BLaER1 treated with 17β-estradiol and CSF1 and Interleukin-3, amounts not matched to agents 10 nM and 100 nM (cell line): ENCODE measurements around the gene IPO9.

ENCODE experiments used
- H3K27ac ChIP-seq, 11 experiments: shearing (Covaris generic); formaldehyde crosslinking; 2 replicates each; pipeline ENCODE4 v1.8.1; 2022
- H3K27me3 ChIP-seq, 11 experiments: shearing (Covaris generic); formaldehyde crosslinking; 2 replicates each; pipeline ENCODE4 v1.8.1; 2022
- H3K36me3 ChIP-seq, 11 experiments: shearing (Covaris generic); formaldehyde crosslinking; 2 replicates each; pipeline ENCODE4 v1.8.1; 2022
- H3K4me1 ChIP-seq, 10 experiments: shearing (Covaris generic); formaldehyde crosslinking; 2 replicates each; pipeline ENCODE4 v1.8.1; 2022
- H3K4me2 ChIP-seq, 11 experiments: shearing (Covaris generic); formaldehyde crosslinking; 2 replicates each; pipeline ENCODE4 v1.8.1; 2022
- H3K4me3 ChIP-seq, 10 experiments: shearing (Covaris generic); formaldehyde crosslinking; 2 replicates each; pipeline ENCODE4 v1.8.1; 2022
- H3K9ac ChIP-seq, 11 experiments: shearing (Covaris generic); formaldehyde crosslinking; 2 replicates each; pipeline ENCODE4 v1.8.1; 2022
- H3K9me3 ChIP-seq, 11 experiments: shearing (Covaris generic); formaldehyde crosslinking; replicated peaks in 1 of 11; 2 replicates each; pipeline ENCODE4 v1.8.1; 2022
- H4K20me1 ChIP-seq, 11 experiments: shearing (Covaris generic); formaldehyde crosslinking; 2 replicates each; pipeline ENCODE4 v1.8.1; 2022
- Cebpa-rat ChIP-seq, 11 experiments: shearing (Covaris generic); IDR thresholded peaks; 2 replicates each; pipeline ENCODE4 v1.8.1; 2022

IPO9 gene

GRCh38 chr1:201816309-201816854 is 12.6 kb upstream of the IPO9 start:
- Histone ChIP-seq H3K4me1 (no peaks in the 10 kb centered on the region), H3K9me3 (no peaks in the 10 kb centered on the region), H4K20me1 (peaks cover 0 to 22% (median 0%) of the 10 kb centered on the region in 11 experiments; a peak in 7 of 22 replicates), H3K36me3 (peaks cover 91 to 100% (median 99%) of the 10 kb centered on the region in 11 experiments), H3K27me3 (no peaks in the 10 kb centered on the region), H3K4me3 (no peak overlapping the region), H3K9ac (no peak overlapping the region), H3K27ac (no peak overlapping the region), H3K4me2 (no peak overlapping the region)
- TF ChIP-seq Cebpa-rat (IDR thresholded peaks at IDR 0.05): no peak

- Histone ChIP-seq H3K9ac (no peak overlapping the region), H3K9me3 (no peaks in the 10 kb centered on the region), H3K27me3 (no peaks in the 10 kb centered on the region), H3K4me3 (no peak overlapping the region), H3K4me1 (no peaks in the 10 kb centered on the region), H3K4me2 (no peak overlapping the region), H3K27ac (no peak overlapping the region), H3K36me3 (peaks cover 80 to 100% (median 96%) of the 10 kb centered on the region in 11 experiments), H4K20me1 (peaks cover 0 to 40% (median 9%) of the 10 kb centered on the region in 11 experiments; a peak in 7 of 22 replicates)
- TF ChIP-seq Cebpa-rat (IDR thresholded peaks at IDR 0.05): no peak
Observed at GRCh38 chr1:201818971-201819750, 9.8 kb upstream of the IPO9 start.

DNA sequence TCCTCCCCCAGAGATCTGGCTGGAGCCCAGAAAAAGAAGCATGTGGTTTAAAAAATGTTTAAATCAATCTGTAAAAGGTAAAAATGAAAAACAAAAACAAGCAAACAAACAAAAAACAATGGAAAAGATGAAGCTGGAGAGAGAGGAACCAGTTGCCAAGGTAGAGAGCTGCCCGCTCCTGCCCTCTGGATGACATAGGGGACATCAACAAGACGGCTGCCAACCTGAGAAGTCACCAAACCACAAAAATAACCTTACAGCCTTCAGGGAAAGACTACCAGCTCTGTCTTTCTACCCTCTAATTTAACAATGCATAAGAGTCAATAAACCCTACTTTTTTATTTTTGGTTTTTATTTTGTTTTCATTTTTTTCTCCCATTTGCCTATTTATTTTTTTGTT is 8.5 kb upstream of the IPO9 start:
- Histone ChIP-seq H4K20me1 (peaks cover 0 to 46% (median 10%) of the 10 kb centered on the region in 11 experiments; a peak in 7 of 22 replicates), H3K4me3 (no peak overlapping the region), H3K36me3 (peaks cover 71 to 95% (median 84%) of the 10 kb centered on the region in 11 experiments), H3K9me3 (no peaks in the 10 kb centered on the region), H3K4me1 (no peaks in the 10 kb centered on the region), H3K9ac (no peak overlapping the region), H3K27me3 (no peaks in the 10 kb centered on the region), H3K27ac (no peak overlapping the region), H3K4me2 (no peak overlapping the region)
- no peak for TF ChIP-seq Cebpa-rat (IDR thresholded peaks at IDR 0.05)

DNA sequence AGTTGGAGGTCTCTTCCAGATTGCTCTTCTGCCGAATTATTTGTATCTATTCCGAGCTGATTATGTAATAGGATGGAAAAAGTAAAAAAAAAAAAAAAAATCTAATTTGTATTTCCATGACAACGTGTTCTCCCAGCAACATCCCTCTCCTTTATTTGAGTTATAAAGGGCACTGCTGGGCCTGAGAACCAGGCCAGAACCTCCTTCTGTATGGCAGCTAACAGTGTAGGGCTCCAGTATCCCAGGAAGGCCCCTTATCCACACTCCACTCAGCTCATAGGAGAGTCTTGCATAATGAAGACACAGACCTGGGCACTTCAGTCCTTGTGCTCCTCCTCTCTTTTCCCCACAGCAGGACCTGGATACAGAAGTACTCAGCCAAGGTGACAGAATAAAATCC is 3.7 kb upstream of the IPO9 start:
- H3K4me3 ChIP-seq: no peak overlapping the region
- H3K27ac ChIP-seq: no peak overlapping the region
- no peaks in the 10 kb centered on the region for H3K9me3 ChIP-seq
- no peaks in the 10 kb centered on the region for H3K27me3 ChIP-seq
- peaks cover 11 to 20% (median 15%) of the 10 kb centered on the region in 10 experiments for H3K4me1 ChIP-seq
- H3K36me3 ChIP-seq: peaks cover 29 to 47% (median 37%) of the 10 kb centered on the region in 11 experiments
- no peak for TF ChIP-seq Cebpa-rat (IDR thresholded peaks at IDR 0.05)
- H4K20me1 ChIP-seq: peaks cover 0 to 69% (median 16%) of the 10 kb centered on the region in 11 experiments; a peak in 15 of 22 replicates
- no peak overlapping the region for H3K9ac ChIP-seq
- no peak overlapping the region for H3K4me2 ChIP-seq

- H3K4me3 ChIP-seq: no peak overlapping the region
- H3K4me1 ChIP-seq: peaks cover 26 to 36% (median 31%) of the 10 kb centered on the region in 10 experiments
- TF ChIP-seq Cebpa-rat (IDR thresholded peaks at IDR 0.05): no peak
- H3K9me3 ChIP-seq: no peaks in the 10 kb centered on the region
- no peak overlapping the region for H3K4me2 ChIP-seq
- no peaks in the 10 kb centered on the region for H3K27me3 ChIP-seq
- H3K27ac ChIP-seq: no peak overlapping the region
- peaks cover 13 to 42% (median 24%) of the 10 kb centered on the region in 11 experiments for H3K36me3 ChIP-seq
- no peak overlapping the region for H3K9ac ChIP-seq
- peaks cover 13 to 73% (median 32%) of the 10 kb centered on the region in 11 experiments; a peak in 19 of 22 replicates for H4K20me1 ChIP-seq
Observed at GRCh38 chr1:201826830-201827229, 2.1 kb upstream of the IPO9 start.

DNA sequence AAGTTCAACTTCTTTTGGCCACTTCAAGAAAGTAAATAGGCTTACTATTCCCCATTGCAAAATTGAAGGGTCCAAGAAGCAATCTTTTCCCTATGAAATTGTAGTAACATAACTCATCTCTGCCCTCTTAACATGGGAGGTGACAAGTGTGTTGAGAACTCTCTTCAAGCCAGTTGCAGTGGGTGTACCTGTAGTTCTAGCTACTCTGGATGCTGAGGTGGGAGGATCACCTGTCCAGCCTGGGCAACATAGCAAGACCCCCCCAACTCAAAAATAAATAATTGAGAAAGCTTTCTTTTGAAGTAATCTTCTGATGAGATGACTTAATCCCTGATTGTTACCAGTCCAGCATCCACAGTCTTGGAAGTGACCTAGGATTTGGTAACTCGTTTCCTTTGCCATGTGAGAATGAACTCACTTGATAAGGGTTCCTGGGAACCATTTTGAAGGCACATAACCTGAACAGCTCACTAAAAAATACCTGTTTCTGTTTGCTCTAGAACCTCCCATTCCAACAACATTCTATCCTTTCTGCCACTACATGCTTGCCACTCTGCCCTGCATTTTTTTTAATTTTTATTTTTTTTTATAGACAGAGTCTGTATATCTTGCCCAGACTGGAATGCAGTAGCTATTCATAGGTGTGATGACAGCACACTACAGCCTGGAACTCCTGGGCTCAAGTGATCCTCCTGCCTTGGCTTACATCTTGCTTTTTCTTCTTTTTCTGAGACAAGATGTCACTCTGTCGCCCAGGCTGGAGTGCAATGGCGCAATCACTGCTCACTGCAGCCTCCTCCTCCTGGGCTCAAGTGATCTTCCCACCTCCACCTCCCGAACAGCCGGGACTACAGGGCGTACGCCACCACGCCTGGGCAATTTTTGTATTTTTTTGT is 1.4 kb upstream of the IPO9 start:
- H3K36me3 ChIP-seq: peaks cover 5 to 35% (median 17%) of the 10 kb centered on the region in 11 experiments
- H3K4me3 ChIP-seq: no peak overlapping the region
- H3K27ac ChIP-seq: no peak overlapping the region
- no peaks in the 10 kb centered on the region for H3K27me3 ChIP-seq
- no peaks in the 10 kb centered on the region for H3K9me3 ChIP-seq
- peaks cover 31 to 43% (median 37%) of the 10 kb centered on the region in 10 experiments for H3K4me1 ChIP-seq
- peak overlapping the region in 1 of 11 experiments; percentile 99; a peak in 1 of 22 replicates for H3K9ac ChIP-seq
- peak in 3 of 11 experiments; percentile 13 to 34 (median 33); a peak in 2 of 22 replicates for TF ChIP-seq Cebpa-rat (IDR thresholded peaks at IDR 0.05)
- H3K4me2 ChIP-seq: peak overlapping the region in 8 of 11 experiments; percentile 48 to 80 (median 73); a peak in 14 of 22 replicates
- peaks cover 18 to 73% (median 33%) of the 10 kb centered on the region in 11 experiments; a peak in 20 of 22 replicates for H4K20me1 ChIP-seq

DNA sequence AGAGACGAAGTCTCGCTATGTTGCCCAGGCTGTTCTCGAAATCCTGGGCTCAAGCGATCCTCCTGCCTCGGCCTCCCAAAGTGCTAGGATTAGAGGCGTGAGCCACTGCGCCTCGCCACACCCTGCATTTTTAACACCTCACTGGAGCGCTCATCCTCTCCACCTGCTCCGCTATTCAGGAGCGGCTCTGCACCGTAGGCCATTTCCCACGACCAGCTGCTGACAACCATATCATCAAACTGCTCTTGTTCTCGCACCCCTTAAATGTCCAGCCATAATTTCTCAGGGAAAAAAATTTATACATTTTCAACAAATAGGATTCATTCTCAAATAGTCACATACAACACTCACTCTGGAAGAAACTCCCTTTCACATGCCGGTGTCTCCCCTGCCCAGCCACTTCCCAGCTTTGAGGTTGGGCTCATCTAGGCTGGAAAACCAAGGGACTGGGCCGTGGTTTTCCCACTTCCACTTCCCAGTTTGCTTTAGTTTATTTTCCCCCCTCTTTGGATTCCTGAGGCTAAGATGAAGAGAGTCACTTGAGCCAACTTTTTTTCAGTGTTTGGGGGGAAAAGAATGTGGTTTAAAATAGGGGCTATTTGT is 639 bp upstream of the IPO9 start:
- Histone ChIP-seq H3K9ac (peak overlapping the region in 10 of 11 experiments; percentile 9 to 99 (median 98); a peak in 11 of 22 replicates), H3K4me3 (peak overlapping the region in 9 of 10 experiments; percentile 43 to 92 (median 90); a peak in 10 of 20 replicates), H3K4me2 (peak overlapping the region; percentile 17 to 80 (median 63); a peak in 21 of 22 replicates)

GRCh38 chr1:201831371-201831770 is 2.4 kb downstream of the IPO9 start:
- no peaks in the 10 kb centered on the region for H3K9me3 ChIP-seq
- H3K27me3 ChIP-seq: no peaks in the 10 kb centered on the region
- H3K4me3 ChIP-seq: peak overlapping the region in 1 of 10 experiments; percentile 90; a peak in 1 of 20 replicates
- 0 out of 22 replicates have a peak overlapping the region, but pooled peaks of 1 of the 11 experiments have one; percentile 10 for H3K9ac ChIP-seq
- peaks cover 9 to 30% (median 17%) of the 10 kb centered on the region in 11 experiments; a peak in 17 of 22 replicates for H3K36me3 ChIP-seq
- no peak overlapping the region for H3K27ac ChIP-seq
- H4K20me1 ChIP-seq: peaks cover 54 to 84% (median 69%) of the 10 kb centered on the region in 11 experiments; a peak in 21 of 22 replicates
- peaks cover 50 to 76% (median 63%) of the 10 kb centered on the region in 10 experiments for H3K4me1 ChIP-seq
- TF ChIP-seq Cebpa-rat (IDR thresholded peaks at IDR 0.05): no peak
- H3K4me2 ChIP-seq: peak overlapping the region; percentile 73 to 97 (median 88)

More for the DNA sequence above, 639 bp upstream of the IPO9 start:
- Histone ChIP-seq H3K36me3 (peaks cover 0 to 27% (median 10%) of the 10 kb centered on the region in 11 experiments; a peak in 15 of 22 replicates), H3K27me3 (no peaks in the 10 kb centered on the region), H3K9me3 (no peaks in the 10 kb centered on the region), H3K4me1 (peaks cover 36 to 47% (median 43%) of the 10 kb centered on the region in 10 experiments), H3K27ac (no peak overlapping the region; a peak in 1 of 22 replicates), H4K20me1 (peaks cover 26 to 73% (median 40%) of the 10 kb centered on the region in 11 experiments; a peak in 20 of 22 replicates)
- TF ChIP-seq Cebpa-rat (IDR thresholded peaks at IDR 0.05): 0 out of 22 replicates have a peak, but pooled peaks of 1 of the 11 experiments have one; percentile 5
